Vagina (tissue), 2 donors: ENCODE results near the gene KERA. TPM values are rescaled to one million over a fixed set of nuclear protein-coding genes. Genes with fewer than 3 reads are reported as not detected.
"Not testable (repeated sequence)": the region's sequence is repeated elsewhere in the genome, so short reads cannot be mapped to it uniquely, and the experiment has no call there.

Source experiments
- DNase-seq, 2 donors: peaks; one replicate each; pipeline ENCODE4 v3.0.0-alpha.2; 2017; ENCODE audit errors: extremely low spot score in 2 of 2
- H3K27ac ChIP-seq: fragments of 200-600 bp; sonication (generic); one replicate; pipeline ENCODE4 v1.5.1; 2019
- H3K27me3 ChIP-seq: fragments of 200-600 bp; sonication (generic); one replicate; pipeline ENCODE4 v1.5.1; 2019
- H3K36me3 ChIP-seq, 2 donors: fragments of 200-600 bp; sonication (generic); one replicate each; pipeline ENCODE4 v1.5.1; 2017 to 2019
- H3K4me1 ChIP-seq: fragments of 200-600 bp; sonication (generic); one replicate; pipeline ENCODE4 v1.5.1; 2019
- H3K4me3 ChIP-seq, 2 donors: fragments of 200-600 bp; sonication (generic); 1 replicate in 1 of 2; 2 replicates in 1 of 2; pipeline ENCODE4 v1.5.1; 2016 to 2019
- H3K9me3 ChIP-seq: fragments of 200-600 bp; sonication (generic); one replicate; pipeline ENCODE4 v1.5.1; 2019
- POLR2A ChIP-seq, 2 donors: fragments of 450-650 bp; IDR thresholded peaks; one replicate each; pipeline ENCODE4 v1.6.1; 2017; ENCODE audit warnings: antibody characterized with exemption in 2 of 2, mild to moderate bottlenecking in 2 of 2, moderate library complexity in 2 of 2
- POLR2AphosphoS5 ChIP-seq, 2 donors: sonication (generic); formaldehyde crosslinking; IDR thresholded peaks; one replicate each; pipeline ENCODE4 v1.9.0; 2017; ENCODE audit warnings: antibody characterized with exemption in 2 of 2, mild to moderate bottlenecking in 2 of 2, low read depth in 1 of 2; ENCODE audit not compliant: insufficient read depth in 1 of 2
- intact Hi-C: fragments of 100-400 bp; cut with DNase I; formaldehyde crosslinking; loops from one replicate; pipeline ENCODE4 v1.15.1; 2023
- total RNA-seq: library from RNA; depleted of rRNA; stranded (reverse); fragments of >200 nt; gene quantifications from one replicate; pipeline ENCODE4 v1.2.3, GENCODE V29; 2016
- TF ChIP-seq, protein P1 (sequence below), 3 experiments: fragments of 450-650 bp in 2 of 3; fragments of 200-600 bp in 1 of 3; sonication (generic) in 1 of 3; IDR thresholded peaks; one replicate each; pipeline ENCODE4 v1.5.1; 2017 to 2019; ENCODE audit warnings: antibody characterized with exemption in 3 of 3, mild to moderate bottlenecking in 2 of 3, moderate library complexity in 2 of 3

Gene KERA
- total RNA-seq, 1 donor from 2014 or later: not detected

DNA sequence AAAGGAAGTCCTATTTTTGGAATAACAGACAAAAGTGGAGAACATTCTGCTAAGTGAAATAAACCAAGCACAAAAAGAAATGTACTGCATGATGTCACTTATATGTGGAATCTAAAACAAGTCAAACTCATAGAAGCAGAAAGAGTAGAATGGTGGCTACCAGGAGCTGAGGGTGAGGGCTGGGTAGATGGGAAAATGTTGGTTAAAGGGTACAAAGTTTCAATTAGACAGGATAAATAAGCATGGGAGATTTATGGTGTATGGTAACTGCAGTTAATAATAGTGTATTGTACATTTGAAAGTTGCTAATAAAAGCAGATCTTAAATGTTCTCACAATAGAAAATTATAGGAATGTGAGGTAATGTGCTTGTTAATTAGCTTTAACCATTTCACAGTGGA is 40.6 kb upstream of the KERA start:
- no peak overlapping the region for H3K4me3 ChIP-seq
- no peaks in the 10 kb centered on the region for H3K27me3 ChIP-seq
- H3K4me1 ChIP-seq: peaks cover 10% of the 10 kb centered on the region
- intact Hi-C loops: no loop called here
- H3K36me3 ChIP-seq: no peaks in the 10 kb centered on the region
- no peak for DNase-seq
- TF ChIP-seq POLR2A (IDR thresholded peaks at IDR 0.05) (no peak), POLR2AphosphoS5 (IDR thresholded peaks at IDR 0.05; ENCODE audit: insufficient read depth in 1 of 2, low read depth in 1 of 2) (no peak)
- TF ChIP-seq, protein P1, sequence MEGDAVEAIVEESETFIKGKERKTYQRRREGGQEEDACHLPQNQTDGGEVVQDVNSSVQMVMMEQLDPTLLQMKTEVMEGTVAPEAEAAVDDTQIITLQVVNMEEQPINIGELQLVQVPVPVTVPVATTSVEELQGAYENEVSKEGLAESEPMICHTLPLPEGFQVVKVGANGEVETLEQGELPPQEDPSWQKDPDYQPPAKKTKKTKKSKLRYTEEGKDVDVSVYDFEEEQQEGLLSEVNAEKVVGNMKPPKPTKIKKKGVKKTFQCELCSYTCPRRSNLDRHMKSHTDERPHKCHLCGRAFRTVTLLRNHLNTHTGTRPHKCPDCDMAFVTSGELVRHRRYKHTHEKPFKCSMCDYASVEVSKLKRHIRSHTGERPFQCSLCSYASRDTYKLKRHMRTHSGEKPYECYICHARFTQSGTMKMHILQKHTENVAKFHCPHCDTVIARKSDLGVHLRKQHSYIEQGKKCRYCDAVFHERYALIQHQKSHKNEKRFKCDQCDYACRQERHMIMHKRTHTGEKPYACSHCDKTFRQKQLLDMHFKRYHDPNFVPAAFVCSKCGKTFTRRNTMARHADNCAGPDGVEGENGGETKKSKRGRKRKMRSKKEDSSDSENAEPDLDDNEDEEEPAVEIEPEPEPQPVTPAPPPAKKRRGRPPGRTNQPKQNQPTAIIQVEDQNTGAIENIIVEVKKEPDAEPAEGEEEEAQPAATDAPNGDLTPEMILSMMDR (IDR thresholded peaks at IDR 0.05): no peak
- H3K9me3 ChIP-seq: no peaks in the 10 kb centered on the region
- peak overlapping the region; percentile 73 for H3K27ac ChIP-seq

DNA sequence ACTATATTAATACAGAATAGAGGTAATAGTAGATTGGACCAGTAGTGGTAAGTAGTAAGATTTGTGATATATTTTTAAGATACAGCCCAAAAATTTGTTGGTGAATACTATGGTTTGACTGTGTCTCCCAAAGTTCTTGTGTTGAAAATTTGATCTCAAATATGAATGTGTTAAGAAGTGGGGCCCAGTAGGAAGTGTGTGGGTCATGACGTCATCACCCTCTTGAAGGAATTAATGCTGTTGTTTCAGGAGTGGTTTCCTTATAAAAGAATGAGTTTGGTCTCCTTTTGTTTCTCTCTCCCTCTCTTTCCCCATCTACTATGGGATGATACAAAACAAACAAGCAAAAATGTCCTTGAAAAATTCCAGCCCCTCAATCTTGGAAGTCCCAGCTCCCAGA is 37.1 kb upstream of the KERA start:
- TF ChIP-seq POLR2AphosphoS5 (IDR thresholded peaks at IDR 0.05; ENCODE audit: insufficient read depth in 1 of 2, low read depth in 1 of 2): no peak
- no peak for TF ChIP-seq POLR2A (IDR thresholded peaks at IDR 0.05)
- TF ChIP-seq, protein P1 (IDR thresholded peaks at IDR 0.05): no peak
- no peak overlapping the region for H3K4me3 ChIP-seq
- no peak for DNase-seq
- no peaks in the 10 kb centered on the region for H3K36me3 ChIP-seq
- no peak overlapping the region for H3K27ac ChIP-seq
- H3K27me3 ChIP-seq: no peaks in the 10 kb centered on the region
- H3K9me3 ChIP-seq: no peaks in the 10 kb centered on the region
- peaks cover 5% of the 10 kb centered on the region for H3K4me1 ChIP-seq
- intact Hi-C loops: no loop called here

DNA sequence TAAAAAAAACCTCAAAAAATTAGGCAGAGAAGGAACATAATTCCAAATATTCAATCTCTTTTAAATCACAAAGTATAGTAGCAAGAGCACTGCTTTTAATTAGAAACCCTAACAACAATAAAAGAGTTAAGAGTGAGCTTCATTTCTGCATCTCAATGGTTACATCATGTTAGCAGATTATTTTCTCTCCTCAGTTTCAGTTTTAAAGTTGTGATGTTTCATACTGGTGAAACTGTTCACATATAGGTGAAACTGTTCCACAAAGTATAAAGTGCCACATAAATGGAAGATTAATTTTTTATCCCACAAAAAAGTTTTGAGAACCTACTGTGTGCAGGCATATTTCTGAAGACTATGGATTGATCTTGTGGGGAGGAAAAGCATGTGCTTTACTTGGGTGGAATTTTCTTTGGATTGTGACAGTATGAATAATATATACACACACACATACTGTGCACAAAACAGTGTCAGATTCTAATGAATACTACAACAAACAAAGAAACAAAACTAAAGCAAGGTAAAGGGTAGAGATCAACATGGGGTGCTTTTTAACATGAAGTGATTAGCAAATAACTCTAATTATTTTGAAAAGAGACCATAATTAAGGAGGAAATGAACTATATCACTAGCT is 36.3 kb upstream of the KERA start:
- no peak overlapping the region for H3K4me3 ChIP-seq
- H3K9me3 ChIP-seq: no peaks in the 10 kb centered on the region
- no peak overlapping the region for H3K27ac ChIP-seq
- no peak for DNase-seq
- no peaks in the 10 kb centered on the region for H3K27me3 ChIP-seq
- H3K4me1 ChIP-seq: no peaks in the 10 kb centered on the region
- no peak for TF ChIP-seq POLR2AphosphoS5 (IDR thresholded peaks at IDR 0.05; ENCODE audit: insufficient read depth in 1 of 2, low read depth in 1 of 2)
- TF ChIP-seq POLR2A (IDR thresholded peaks at IDR 0.05): no peak
- intact Hi-C loops: no loop called here
- no peaks in the 10 kb centered on the region for H3K36me3 ChIP-seq

DNA sequence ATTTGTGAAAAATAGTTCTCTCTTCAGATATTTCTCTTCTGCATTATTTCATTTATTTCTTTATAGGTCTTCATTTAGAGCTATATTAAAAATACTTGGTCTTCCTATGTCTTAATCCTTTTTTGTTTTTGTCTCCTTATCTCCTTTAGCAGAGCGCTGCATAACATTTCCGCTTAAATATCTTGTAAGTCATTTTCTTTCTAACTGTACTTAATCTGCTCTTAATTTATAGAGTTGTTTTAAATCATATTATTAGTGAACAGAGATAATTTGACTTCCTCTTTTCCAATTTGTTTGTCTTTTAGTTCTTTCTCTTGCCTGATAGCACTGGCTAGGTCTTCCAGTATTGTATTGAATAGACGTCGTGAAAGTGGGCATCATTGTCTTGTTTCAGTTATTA is 35.5 kb upstream of the KERA start:
- DNase-seq: no peak
- Histone ChIP-seq H3K4me1 (no peaks in the 10 kb centered on the region), H3K27me3 (no peaks in the 10 kb centered on the region), H3K27ac (no peak overlapping the region), H3K4me3 (no peak overlapping the region), H3K9me3 (no peaks in the 10 kb centered on the region), H3K36me3 (no peaks in the 10 kb centered on the region)
- TF ChIP-seq, protein P1 (IDR thresholded peaks at IDR 0.05): no peak
- no peak for TF ChIP-seq POLR2AphosphoS5 (IDR thresholded peaks at IDR 0.05; ENCODE audit: insufficient read depth in 1 of 2, low read depth in 1 of 2)
- TF ChIP-seq POLR2A (IDR thresholded peaks at IDR 0.05): no peak
- intact Hi-C loops: no loop called here

DNA sequence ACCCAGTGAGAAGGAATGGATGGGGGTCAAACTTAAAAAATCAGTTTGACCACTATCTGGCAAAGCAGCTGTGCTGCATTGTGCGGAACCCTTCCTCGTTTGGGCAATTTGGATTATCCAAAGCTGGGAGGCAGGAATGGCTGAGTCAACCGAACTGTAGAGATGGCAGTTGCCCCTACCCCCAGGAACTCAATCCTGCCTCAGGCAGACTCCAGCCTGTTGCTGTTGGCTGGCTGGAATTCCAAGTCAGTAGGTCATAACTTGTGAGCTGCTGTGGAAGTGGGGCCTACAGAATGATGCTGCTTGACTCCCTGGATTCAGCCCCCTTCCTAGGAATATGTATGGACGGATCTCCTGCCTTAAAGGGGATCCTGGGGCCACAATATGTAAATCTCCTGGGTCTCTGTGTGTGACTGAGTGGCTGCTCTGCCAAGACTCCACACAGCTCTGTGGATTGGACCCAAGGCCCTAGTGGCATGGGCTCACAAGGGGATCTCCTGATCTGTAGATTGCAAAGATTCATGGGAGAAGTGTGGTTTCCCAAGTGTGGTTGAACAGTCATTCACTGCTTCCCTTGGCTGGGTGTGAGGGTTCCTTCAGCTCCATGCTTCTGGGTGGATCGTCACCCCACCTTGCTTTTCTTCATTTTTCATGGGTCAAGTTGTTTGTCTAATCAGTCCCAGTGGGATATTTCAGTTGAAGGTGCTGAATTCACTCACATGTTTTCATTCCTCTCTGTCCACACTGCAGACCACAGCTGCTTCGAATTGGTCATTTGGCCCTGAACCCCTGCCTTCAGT is 34.3 kb upstream of the KERA start:
- no peaks in the 10 kb centered on the region for H3K27me3 ChIP-seq
- no peaks in the 10 kb centered on the region for H3K36me3 ChIP-seq
- TF ChIP-seq, protein P1 (IDR thresholded peaks at IDR 0.05): no peak
- no peak for TF ChIP-seq POLR2AphosphoS5 (IDR thresholded peaks at IDR 0.05; ENCODE audit: insufficient read depth in 1 of 2, low read depth in 1 of 2)
- TF ChIP-seq POLR2A (IDR thresholded peaks at IDR 0.05): no peak
- H3K27ac ChIP-seq: no peak overlapping the region
- H3K4me1 ChIP-seq: no peaks in the 10 kb centered on the region
- DNase-seq: no peak
- intact Hi-C loops: no loop called here
- H3K9me3 ChIP-seq: no peaks in the 10 kb centered on the region
- H3K4me3 ChIP-seq: no peak overlapping the region

DNA sequence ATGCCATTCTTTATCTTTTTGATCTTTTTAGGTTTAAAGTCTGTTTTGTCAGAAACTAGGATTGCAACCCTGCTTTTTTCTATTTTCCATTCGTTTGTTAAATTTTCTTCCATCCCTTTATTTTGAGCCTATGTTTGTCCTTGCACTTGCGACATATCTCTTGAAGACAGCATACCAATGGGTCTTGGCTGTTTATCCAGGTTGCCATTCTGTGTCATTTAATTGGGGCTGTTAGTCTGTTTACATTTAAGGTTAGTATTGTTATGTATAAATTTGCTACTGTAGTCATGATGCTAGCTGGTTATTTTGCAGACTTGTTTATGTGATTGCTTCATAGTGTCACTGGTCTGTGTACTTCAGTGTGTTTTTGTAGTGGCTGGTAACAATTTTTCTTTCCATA is 32.1 kb upstream of the KERA start:
- H3K27me3 ChIP-seq, H3K4me1 ChIP-seq, H3K4me3 ChIP-seq, DNase-seq, H3K27ac ChIP-seq, H3K36me3 ChIP-seq, H3K9me3 ChIP-seq, intact Hi-C loops: not testable (repeated sequence)
